ENCODE data around the gene FXR1.
"Not testable (repeated sequence)": the region's sequence is repeated elsewhere in the genome, so short reads cannot be mapped to it uniquely, and the experiment has no call there.

Gene FXR1

DNA sequence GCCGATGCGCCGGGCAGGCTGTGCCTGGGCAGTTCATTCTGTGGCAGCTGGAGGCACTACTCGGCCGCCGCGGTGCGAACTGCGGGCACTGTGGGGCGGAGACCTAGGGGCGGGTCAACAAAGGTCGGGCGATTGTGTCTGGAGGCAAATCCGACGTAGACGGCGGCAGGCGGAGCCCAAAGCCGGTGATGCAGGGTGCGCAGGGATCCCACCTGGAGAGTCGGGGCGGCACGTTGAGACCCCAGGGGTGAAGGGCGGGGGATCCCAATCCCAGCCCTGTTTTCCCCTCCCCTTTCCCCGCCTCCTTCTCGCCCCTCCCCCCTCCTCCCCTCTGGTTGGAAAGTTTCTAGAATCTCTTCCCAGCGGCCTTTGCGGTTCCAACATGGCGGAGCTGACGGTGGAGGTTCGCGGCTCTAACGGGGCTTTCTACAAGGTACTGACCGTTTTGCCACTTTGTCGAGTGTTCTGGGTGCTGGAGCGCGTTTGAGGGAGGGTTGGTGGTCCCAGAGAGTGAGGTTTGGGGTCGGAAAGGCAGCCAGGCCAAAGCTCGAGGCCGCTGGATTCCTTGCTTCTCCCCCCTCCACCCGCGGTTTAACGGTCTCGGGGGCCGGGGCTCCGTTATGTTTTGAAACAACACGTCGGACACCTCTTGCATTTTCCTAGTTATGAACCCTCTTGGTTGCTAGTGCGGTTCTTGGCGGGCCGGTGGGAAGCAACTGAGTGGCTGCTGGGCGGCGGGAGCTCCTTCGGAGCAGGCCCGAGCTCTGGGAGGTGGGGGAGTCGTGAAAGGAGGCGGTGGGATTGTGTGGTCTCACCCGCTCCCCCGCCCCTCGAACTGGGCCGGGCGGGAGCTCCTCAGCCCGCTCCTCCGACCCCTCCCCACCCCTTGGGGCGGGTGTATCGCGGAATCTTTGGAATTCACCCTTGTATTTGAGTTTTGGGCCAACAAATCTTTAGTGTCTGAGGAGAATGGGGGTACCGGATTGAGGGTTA is at the start of gene FXR1:
Gene FXR1, plus strand, starts transcription at position 367 of the 993 bp plus-strand sequence. Its CDS starts 16 bp downstream, at position 383.
- DNase-seq (ENCODE audit: low read depth in 2 of 2), result peak; percentile 78 to 84

DNA sequence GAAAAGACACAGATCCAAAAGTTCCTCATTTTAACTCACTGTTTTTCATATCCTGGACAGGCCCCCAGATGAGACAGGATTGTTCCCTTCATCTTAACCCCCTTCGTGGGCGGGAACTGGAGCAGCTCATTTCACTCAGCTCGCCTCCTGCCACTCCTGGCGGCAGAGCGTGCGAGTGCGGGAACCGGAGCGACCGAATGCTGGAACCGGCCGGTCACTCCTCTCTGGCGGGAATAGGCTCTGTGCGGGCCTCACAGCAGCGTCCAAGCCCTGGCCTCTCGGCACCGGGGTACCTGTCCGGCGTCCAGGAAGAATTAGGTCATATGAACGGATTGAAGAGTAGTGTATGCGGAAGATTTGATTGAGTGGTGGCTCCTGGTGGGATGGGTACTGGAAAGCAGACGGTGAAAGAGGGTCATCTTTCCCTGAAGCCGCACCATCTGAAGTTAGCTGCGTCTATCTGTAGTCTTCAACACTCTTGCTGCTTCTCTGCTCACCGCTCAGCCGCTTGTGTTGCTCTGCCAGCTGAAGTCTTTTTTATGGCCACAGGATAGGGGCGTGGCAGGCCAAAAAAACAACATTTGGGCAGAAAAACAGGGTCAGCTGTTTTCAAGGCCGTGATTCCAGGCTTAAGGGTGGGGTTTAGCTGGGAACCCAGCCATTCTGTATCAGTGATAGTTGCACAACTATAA is 42.3 kb upstream of the FXR1 start:
- DNase-seq (ENCODE audit: low read depth in 2 of 2), result no peak

DNA sequence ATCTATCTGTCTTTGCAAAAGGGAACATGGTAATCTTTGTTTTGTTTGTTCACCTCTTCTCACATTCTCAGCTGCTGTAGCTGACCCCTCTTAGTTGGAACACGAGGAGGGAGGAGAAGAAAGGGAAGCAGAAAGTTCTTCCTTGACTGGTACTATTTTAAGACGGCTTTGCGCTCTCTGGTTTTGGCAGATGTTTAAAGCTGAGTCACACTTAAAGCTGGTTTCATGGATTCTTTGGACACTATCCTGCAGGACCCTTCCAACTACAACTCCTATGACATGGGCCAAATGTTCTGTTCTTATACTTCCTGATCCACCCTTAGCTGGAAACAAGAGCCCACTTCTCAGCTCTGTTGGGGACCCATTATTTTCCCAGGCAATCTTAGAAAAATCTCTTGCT is 40.6 kb upstream of the FXR1 start:
- DNase-seq (ENCODE audit: low read depth in 2 of 2), result no peak

DNA sequence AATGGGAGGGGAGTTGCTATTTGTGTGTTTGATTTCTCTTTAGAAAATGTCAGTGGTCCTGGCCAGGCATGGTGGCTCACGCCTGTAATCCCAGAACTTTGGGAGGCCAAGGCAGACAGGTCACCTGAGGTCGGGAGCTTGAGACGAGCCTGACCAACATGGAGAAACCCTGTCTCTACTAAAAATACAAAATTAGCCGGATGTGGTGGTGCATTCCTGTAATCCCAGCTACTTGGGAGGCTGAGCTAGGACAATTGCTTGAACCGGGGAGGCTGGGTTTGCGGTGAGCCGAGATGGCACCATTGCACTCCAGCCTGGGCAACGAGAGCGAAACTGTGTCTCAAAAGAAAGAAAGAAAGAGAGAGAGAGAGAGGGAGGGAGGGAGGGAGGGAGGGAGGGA is 40.0 kb upstream of the FXR1 start:
- not testable (repeated sequence) for DNase-seq (ENCODE audit: low read depth in 2 of 2)

DNA sequence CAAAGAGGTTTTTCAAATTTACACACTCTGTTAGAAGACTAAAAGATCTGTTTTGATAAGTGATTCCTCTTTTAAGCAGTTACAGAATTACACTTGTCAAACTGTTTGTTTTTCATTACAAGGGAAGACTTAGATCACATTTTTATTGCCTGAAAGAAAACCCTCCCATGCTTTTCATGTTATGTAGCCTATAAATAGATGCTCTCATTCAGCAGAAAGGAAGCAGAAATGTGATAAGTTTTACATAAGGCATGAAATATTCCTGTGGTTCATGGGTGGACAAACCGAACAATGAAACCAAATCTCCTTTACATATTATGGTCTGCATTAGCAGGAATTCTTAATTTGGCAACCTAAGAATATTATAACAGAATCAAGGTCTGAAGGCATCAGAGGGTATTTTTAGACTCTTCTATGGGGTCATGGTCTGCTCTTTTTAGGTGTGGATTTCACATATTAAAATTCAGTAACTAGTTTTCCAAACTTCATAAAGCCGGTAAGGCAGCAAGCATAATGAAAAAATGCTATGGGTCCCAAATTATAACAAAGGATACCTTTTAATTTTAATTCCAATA is 37.3 kb upstream of the FXR1 start:
- DNase-seq (ENCODE audit: low read depth in 2 of 2), result no peak

DNA sequence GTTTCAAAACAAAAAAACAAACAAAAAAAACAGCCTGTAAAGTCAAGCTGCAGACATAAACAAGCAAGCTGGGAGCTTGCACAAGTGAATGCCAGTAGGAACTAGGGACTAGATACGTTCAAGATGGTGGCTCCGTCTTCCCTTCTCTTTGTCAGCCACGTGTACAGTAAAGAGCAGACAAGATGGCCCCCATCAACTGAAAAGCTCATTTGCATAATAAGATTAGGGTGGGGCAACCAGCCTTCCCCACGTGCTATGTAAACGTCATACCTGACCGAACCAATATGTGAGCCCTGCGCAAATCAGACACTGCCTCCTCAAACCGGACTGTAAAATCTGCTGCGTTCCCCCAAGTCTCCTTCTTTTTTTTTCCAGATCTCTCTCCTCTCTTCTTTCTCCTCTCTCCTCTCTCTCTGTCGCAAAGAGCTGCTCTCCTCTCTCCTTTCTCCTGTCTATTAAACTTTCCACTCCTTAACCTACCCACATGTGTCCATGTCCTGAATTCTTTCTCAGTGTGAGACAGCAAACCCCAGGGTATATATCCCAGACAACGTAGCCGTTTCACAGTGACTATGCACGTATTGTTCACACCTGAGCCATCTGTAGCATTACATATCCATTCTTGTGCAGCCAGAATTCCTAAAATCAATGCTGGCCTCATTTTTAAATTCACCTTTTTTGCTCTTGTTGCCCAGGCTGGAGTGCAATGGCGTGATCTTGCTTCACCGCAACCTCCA is 31.2 kb upstream of the FXR1 start:
- DNase-seq (ENCODE audit: low read depth in 2 of 2), result no peak

DNA sequence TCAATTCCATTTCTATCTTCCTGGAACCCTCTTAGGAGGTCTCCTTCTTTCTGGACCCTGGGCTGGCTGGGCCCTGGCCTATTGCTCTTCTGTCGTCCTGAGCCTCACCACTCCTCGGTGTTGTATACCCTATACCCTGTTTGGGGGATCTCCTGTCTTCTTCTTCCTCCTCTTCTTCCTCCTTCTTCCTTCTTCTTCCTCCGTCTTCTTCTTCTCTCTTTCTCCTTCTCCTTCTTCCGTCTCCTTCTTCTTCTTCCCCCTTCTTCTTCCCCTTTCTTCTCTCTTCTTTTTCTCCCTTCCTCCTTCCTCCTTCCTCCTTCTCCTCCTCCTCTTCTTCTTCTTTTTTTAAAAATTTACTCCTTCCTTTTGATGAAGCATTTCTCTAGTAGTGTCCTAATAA is 30.4 kb upstream of the FXR1 start:
- no peak for DNase-seq (ENCODE audit: low read depth in 2 of 2)

DNA sequence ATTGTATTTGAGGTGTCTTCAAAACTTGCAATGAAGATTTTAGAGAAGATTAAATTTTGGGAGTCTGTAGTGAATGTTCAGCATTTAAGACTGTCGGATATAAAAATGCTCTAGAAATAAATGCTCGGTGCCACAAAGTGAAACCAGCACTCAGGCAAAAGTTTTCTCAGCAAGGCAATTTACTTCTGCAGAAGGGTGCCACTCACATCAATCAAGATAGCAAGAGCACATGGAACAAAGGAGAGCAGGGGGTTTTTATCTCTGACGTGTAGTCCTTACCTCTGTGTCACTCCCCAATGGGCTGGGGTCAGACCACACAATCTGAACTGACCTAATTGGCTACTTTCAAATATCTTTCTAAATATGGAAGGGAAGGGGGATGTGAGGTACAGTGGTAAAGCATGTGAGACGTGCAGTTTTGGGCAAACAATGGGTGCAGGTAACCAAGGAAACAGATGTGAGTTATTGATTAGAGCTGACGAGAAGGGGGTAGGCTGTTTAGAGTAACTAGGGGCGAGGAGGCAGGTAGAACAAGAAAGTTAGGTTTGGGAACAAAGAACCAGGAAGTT is 23.4 kb upstream of the FXR1 start:
- DNase-seq (ENCODE audit: low read depth in 2 of 2), result no peak

DNA sequence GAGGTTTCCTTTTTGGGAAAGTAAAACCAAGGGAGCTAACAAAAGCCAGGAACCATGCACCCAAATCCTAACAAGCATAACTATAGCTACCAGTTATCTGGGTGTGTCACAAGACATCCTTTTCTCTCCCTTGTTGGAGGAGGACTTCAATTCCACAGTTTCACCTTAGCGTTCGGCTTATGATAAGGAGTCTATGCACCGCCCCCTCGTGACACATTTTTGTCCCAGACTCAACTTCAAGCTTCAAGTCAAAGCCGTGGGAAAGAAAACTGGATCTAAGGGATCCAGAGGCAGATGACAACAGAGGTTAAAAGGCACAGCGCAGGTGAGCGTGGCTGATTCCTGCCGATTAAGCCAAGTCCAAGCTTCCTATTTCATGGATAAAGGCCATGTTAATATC is 13.9 kb upstream of the FXR1 start:
- no peak for DNase-seq (ENCODE audit: low read depth in 2 of 2)

DNA sequence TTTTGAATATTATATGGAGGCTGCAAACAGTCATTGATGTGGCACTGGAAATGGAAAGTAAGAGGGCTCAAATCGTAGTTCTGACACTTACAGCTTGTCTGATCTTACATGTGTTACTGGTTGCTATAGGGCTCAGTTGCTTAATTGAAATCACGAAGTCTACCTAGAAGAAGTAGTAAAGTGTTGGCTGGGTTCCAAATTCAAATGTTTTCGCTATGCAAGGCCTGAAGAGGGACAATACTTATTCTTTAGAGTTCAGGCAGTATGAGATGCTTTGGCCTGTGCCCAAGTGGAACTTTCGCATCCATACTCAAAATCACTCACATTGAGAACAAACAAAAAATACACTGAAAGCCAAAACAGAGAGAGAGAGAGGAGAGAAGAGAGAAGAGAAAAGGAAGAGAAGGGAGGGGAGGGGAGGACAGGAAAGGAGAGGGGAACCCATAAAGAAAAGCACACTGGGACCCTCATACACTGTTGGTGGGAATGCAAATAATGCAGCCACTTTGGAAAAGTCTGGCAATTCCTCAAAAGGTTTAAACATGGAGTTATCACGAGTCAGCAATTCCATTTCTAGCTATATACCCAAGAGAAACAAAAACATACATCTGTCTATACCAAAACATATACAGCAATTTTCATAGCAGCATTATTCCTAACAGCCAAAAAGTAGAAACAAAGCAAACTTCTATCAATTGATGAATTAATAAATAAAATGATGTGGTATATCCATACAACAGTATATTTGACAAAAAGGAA is 2.9 kb upstream of the FXR1 start:
- DNase-seq (ENCODE audit: low read depth in 2 of 2), result no peak

DNA sequence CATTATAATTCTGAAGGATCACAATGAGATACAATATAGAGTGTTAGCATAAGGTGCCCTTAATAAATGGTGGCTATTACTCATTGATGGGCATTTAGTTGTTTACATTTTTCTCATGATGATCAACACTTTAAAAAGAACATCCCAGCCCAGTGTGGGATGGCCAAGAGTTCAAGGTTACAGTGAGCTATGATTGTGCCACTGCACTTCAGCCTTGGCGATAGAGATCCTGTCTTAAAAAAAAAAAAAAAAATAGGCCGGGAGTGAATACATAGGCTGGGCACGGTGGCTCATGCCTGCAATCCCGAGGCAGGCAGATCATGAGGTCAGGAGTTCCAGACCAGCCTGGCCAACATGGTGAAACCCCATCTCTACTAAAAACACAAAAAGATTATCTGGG is 1.6 kb upstream of the FXR1 start:
- DNase-seq (ENCODE audit: low read depth in 2 of 2), result no peak

DNA sequence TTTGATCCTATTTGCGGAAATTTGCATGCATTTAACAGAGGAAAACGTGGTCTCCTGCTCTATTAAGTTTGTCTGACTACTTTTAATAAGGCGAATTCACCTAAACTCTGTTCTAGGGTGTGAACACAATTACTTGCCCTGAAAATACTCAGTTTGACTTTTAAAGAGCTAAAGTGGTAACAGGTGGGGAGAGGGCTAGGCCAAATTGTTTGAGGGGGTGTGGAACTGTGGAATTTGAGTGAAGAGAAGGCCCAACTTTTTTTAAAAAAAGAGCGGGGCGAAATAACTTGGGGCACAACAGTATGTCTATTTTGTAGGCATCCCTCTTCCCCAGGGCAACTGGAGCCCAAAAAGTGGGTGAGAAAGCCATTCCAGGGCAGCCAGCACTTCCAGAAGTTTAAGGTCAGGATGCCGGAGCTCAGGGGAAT is 580 bp upstream of the FXR1 start:
- no peak for DNase-seq (ENCODE audit: low read depth in 2 of 2)

DNA sequence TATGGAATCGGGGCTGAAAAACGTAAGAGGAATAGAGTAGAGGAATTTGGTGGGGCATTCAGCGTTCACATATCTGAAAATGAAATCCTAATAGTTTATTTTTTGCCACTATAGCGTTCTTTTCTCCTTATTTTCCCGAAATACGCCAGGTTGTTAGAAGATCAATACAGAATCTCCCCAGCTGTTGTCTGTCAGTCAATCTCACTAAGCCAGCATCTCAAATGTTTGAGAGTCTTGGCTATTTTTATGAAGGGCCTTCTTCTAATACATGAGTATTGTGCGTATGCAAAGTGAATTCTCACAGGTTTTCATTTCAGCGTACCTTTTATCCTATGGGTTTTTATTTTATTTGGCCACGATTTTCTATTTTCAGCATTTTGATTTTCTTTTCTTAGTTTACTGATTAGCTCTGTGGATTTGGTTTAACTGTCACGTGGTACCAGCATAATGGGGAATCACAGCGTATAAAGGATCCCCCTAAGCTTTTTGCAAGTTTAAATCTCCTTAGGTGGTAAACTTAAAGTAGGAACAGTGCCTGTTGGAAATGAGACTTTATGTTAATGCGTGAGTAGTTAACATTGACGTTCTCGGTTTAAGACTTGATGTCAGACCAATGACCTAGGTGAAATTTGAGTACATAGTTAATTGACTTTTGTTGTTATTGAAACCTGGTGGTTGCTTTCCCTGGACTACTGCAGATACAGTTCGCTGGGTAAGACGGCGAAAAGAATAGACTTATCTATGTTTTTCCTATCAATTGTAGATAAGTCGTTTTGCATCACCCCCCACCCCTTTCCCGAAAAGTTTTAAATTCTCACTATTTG is 1.3 kb downstream of the FXR1 start:
- no peak for DNase-seq (ENCODE audit: low read depth in 2 of 2)

DNA sequence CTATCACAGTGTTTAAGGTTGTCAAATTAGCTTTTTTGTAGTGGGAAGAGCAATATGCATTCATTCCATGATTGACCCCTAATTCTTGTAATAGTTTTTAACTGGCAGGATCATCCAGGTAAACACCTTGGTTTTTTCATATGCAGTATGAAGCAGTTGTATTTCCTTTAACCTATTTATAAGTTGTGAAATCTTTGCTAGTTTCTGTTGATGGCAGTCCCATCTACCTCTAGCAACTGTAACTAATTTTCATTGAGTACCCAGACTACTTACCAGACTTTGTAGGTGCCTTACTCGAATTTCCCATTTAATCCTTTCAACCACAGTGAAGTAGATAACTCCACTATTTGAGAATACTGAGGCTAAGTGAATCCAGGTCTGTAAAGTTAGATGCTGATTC is 6.1 kb downstream of the FXR1 start:
- DNase-seq (ENCODE audit: low read depth in 2 of 2), result no peak

DNA sequence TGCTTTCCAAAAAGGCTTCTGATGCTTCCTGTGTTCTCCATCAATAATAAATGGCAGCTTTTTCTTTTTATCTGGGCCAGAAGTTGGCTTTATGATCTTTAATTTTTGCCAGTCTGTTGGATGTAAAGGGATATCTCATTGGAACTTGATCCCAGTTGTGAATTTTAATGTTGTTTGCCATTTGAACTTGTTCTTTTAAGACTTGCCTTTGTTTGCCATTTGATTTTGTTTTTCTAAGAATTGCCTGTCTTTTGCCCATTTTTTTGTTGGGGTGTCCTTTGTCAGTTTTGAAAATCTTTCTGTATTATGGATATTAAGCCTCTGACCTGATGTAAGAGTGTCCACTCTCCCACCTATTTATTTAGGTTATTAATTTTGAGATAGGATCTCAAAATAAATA is 9.8 kb downstream of the FXR1 start:
- DNase-seq (ENCODE audit: low read depth in 2 of 2), result no peak

DNA sequence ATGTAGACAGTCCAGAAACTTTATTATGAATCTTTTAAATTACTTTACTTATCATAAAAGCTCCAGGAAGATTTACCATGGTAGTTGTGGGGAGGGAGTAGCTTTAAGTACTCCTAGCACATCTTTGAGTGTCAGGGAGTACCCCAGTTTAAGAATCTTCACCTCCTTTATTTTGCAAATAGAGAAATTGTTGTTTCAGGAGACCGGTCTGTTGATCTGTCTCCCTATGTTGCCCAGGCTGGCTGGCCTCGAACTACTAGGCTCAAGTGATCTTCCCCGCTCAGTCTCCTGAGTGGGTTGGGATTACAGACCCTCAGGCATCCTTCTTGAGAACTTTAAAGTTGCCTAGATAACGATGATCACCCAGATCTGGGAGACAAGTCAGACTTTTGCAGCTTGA is 11.1 kb downstream of the FXR1 start:
- DNase-seq (ENCODE audit: low read depth in 2 of 2), result no peak

DNA sequence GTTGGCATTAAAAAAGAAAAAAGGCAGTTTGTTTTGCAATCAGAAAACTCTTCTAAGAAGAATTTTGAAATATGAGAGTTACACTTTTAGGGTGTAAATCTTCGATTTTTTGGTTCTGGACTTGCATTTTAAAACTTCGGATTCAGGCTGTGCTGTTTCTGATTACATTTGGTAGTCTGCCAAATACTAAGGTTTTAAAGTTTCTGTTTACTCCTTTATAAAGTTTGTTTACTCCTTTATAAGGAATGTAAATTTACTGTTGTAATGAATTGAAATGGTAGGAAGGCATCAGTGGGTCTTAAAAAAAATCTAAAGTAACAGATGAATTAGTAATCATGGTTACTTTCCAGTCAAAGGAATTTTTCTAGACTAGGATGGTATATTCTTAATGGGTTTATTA is 14.1 kb downstream of the FXR1 start:
- DNase-seq (ENCODE audit: low read depth in 2 of 2), result no peak

DNA sequence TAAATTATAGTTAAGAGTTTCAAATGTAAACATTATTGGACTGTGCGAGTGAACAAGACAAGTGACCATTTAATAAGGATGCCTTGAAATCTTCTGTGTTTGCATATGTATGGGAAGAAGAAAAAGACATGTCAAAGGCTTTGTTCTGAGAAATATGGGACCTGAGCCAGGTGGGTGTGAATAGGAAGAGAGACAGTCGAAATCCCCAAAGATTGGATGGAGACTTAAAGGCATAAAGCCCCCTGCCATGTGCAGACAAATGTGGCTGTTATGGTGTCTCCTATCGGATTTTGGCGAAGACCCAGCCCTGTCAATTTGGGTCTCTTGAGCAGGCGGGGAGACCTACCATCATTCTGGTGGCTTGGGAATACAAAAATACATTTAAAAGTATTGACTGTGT is 16.9 kb downstream of the FXR1 start:
- no peak for DNase-seq (ENCODE audit: low read depth in 2 of 2)

DNA sequence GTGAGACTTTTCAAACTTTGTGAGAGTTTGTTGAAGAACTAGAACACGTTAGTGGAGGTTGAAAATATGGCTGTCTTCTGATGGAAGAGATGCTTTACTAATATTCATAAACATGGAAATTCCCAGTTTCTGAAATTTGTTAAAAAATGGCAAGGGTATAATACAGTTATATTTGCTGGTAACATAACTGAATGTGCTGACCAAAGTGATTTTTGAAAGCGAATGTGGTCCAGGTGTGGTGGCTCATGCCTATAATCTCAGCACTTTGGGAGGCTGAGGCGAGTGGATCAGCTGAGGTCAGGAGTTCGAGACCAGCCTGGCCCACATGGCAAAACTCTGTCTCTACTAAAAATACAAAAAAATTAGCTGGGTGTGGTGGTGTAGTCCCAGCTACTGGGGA is 18.1 kb downstream of the FXR1 start:
- no peak for DNase-seq (ENCODE audit: low read depth in 2 of 2)

DNA sequence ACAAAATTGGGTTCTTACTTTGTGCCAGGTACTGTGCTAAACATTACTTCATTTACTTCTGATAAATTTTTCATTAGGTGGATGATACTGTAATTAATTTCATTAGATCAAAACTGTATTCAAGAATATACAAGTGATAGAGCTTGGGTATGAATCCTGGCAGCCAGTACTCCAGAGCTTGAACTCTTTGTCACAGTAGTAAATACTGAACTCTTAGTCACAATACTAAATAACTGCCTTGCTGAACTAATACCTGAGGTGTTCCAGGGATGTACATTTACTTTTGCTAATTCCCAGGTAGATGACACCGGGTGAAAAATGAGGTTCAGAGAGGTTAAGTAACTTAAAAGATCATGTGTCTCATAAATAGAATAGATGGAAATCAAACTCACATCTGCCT is 20.3 kb downstream of the FXR1 start:
- DNase-seq (ENCODE audit: low read depth in 2 of 2), result no peak

Data from stimulated activated CD8-positive, alpha-beta memory T cell treated with anti-CD3 and anti-CD28 coated beads, Interleukin-7, amount 100 ng/mL, for 4 hours (primary cell).